Renal pelvis (tissue), 4 donors: Measurements from ENCODE around the gene MDP1. TPM values are rescaled to one million over a fixed set of nuclear protein-coding genes. Genes with fewer than 3 reads are reported as not detected.
"Not testable (repeated sequence)": the region's sequence is repeated elsewhere in the genome, so short reads cannot be mapped to it uniquely, and the experiment has no call there.

ENCODE experiments used
- DNase-seq: peaks from one replicate; pipeline ENCODE4 v3.0.0-alpha.2; 2013
- polyA plus RNA-seq, 3 donors: library from polyadenylated mRNA; unstranded; fragments of 120-200 nt; gene quantifications; one replicate each; pipeline ENCODE4 v1.2.1, GENCODE V29; 2013; ENCODE audit not compliant: insufficient read length in 3 of 3

Gene MDP1
- polyA plus RNA-seq, 3 donors, result 13.0 to 20.1 (median 15.3) TPM

DNA sequence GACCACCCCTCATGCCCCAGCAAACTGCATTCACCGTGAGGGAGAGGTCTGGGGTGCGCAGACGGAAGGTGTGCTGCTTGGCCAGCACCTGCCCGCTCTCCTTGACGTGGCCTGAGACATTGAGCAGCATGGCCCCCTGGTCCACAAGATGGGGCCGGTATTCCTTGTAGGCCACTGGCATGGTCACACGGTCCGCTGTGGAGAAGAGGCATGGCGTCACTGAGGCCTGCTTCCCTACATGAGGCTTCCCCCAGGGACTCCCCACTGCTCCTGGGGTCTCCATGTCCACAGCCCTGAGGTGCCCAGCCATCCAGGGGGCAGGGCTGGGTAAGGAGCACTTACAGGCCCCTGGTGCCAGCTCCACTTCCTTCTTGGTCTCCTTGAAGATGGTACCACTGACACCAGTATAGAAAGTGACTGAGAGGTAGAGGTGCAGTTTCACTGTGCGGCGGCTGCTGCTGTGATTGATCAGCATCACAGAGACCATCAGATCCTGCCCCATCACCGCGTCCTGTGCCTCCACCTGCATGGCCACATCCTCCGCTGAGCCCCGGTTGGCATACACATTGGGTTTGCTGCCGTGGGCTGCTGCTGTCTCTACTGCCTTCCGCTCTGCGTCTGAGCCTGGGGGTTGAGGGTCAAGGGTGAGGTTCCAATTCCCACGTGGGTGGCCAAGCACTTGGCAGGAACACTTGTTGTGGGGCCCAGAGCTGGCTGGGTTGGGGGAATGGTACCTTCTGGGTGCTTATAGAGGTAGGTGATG, 38.9 kb upstream of the MDP1 start:
- no peak for DNase-seq

DNA sequence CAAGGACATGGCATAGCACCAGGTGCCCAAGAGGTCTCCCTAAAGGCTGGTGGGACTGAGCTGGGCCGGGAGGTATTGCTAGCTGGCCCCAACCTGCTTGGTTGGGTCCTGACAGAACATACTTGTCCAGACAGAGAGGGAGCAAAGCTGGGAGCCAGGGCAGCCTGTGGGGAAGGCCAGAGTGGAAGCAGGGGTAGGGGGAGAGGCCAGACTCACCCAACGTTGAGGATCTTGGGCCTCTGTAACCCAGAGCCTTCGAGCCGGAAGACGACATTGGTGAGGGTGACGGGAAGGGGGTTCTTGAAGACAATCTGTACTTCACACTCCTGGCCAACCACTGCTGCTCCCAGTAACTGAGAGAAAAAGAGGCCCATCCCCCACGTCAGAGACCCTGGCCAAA, 38.1 kb upstream of the MDP1 start:
- DNase-seq, result no peak

DNA sequence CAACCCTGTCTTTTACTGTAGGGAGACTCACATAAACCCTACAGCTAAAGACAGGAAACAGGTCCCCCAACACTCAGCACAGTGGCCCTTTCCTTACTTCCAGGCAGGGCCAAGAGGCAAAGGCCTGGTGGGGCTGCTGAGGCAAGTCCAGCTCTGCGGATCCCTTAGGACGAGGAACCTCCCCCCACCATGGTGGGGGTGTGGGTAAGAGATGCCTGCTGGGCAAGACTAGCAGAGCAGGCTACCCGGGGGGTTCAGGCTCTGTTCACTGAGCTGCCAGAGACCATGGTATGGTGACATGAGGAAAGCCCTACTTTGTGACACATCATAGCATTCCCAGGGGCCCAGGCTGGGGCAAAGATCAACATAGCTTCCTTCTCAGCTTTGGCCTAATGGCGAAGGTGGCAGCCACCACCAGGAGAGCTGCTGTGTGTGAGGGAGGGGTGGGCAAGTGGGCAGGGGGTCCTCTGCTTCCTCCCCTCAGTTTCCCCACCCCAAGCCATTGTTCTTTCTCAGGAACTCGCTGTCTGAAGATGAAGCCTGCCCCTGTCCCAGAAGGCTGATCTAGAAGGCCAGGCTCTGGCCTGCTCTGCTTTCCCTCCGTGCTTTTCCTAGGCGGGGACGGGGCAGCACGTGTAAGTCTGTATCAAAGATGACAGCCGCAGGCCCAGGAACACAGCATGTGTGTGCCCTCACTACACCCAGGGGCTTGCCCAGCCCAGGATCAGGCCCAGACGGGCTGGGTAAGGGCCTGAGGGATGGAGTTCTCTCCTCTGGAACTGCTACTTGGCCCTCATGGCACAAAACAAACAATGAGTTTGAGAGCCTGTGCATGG, 36.6 kb upstream of the MDP1 start:
- no peak for DNase-seq

- no peak for DNase-seq
Observed at GRCh38 chr14:24251880-24252288, 36.0 kb upstream of the MDP1 start.

GRCh38 chr14:24250354-24250753, 34.5 kb upstream of the MDP1 start:
- DNase-seq, result no peak

DNA sequence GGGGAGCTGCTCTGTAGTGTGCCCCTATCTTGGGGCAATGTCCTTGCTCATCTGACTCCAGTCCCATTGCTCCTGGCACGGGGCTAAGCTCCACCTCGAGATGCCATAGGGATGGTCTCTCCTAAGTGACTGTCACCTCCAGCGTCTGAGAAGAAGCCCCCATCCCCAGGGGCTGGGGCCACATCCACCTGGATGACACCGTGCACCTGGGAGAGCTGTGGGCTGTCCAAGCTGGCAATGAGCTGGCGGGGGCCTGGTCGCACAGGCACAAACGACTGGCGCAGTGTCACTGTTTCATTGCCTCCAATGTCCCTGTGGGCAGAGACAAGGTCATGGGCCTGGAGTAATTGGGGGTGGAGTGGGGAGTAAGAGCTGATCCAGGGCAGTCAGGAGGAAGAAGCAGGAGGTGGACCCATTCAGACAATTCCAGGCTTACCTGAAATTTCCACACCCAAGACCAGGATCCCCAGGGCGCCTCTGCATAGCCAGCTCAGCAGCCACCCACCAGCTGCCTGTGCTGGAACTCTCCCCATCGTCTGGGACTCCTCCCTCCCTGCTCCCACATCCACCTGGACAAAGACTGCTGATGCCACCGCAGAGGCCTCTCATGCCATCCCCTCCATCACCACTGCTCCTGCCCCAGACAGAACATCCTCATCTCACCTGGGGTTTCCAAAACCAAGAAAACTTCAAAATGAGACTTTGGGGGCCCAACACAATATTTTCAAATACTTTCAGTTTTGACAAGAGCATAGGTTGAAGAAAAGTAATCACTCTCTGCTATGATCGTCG, 33.6 kb upstream of the MDP1 start:
- no peak for DNase-seq

- DNase-seq, result no peak
Observed at GRCh38 chr14:24247422-24247821, 31.6 kb upstream of the MDP1 start.

DNA sequence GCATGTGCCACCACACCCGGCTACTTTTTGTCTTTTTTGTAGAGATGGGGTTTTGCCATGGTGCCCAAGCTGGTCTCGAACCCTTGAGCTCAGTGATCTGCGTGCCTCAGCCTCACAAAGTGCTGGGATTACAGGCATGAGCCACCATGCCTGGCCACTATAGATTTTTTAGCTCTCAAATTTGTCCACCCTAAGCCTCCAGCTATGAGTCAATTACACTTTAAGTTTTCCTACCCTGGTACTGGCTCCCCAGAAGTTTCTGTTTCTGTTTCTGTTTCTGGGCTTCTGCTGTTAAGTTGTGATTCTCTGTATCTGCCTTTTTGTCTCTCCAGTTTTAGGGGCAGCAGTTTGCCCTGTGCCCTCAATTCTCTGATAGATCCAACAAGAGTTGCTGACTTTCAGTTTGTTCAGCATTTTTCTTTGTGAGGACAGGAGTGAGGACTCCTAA, 30.9 kb upstream of the MDP1 start:
- no peak for DNase-seq

DNA sequence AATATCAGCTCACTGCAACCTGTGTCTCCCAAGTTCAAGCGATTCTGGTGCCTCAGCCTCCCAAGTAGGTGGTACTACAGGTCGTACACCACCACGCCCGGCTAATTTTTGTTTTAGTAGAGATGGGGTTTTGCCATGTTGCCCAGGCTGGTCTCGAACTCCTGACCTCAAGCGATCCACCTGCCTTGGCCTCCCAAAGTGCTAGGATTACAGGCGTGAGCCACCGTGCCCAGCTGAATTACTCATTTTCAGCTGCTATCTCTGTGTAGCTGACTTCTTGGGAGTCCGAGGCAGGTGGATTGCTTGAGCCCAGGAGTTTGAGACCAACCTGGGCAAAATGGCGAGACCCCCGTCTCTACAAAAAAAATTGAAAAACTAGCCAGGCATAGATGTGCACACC, 29.5 kb upstream of the MDP1 start:
- DNase-seq, result not testable (repeated sequence)

GRCh38 chr14:24243336-24243836, 27.5 kb upstream of the MDP1 start:
- no peak for DNase-seq

DNA sequence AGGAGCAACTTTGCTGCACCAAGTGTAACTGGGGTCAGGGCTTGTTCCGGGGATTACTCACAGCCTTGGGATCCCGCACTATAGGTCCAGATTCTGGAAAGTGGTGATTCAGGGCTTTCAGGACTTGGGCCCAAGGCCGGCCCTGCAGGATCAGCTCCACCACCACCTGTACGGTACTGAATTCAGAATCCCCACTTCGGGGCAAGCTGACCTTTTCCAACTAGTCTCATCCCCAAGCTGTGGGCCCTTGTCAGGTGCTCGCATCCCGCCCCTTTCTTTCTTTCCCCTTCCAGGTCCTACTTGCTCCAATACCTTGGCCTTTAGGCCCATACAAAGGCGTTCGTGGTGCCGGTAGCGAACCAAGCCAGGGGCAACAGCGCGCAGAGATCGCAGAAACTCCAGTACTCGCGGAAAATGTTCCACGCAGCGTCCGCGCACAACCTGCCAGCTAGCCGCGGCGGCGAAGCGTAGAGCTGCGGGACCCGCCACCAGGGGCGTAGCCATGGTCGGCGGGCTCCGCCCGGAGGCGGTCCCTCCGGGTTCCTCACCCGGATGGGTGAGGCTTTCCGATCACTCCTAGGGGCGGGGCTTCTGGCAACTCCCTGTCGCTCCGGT, 26.1 kb upstream of the MDP1 start:
- peak; percentile 93 for DNase-seq

DNA sequence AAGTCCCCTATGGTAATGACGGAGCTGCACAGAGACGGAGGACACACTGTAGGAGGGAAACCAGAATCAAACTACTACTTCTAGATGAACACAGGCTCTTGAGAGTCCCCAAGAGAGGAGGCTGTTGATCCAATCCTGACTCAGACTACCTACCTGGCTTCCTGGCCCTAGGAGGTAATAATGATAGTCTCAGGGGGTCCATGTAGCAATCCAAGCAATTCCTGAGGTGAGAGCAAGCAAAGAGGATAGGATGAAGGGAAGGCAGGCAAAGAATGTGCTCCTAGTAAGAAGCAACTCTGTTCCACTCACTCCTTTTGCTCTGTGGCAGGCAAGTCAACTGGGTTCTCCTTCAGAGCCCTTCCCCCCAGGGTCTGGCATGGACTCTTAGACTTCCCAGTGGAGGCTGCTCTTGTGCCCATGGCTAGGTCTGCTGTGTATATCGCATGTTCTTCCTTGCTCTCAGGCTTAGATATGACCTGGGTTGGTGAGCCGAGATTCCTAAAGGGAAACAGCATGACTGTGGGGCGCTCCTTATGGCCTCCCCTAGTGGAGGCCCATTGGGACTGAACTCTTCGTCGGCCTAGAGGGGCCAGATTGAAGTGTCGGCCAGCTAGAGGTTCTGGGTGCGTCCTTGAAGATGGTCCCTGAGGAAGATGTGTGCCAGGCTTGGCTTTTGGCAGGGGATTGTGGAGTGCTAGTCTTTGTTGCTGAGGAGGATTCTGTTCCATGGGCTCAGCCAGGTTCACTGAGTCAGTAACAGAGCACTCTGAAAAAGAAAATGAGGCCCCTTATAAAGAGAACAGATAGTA, 24.4 kb upstream of the MDP1 start:
- no peak for DNase-seq

DNA sequence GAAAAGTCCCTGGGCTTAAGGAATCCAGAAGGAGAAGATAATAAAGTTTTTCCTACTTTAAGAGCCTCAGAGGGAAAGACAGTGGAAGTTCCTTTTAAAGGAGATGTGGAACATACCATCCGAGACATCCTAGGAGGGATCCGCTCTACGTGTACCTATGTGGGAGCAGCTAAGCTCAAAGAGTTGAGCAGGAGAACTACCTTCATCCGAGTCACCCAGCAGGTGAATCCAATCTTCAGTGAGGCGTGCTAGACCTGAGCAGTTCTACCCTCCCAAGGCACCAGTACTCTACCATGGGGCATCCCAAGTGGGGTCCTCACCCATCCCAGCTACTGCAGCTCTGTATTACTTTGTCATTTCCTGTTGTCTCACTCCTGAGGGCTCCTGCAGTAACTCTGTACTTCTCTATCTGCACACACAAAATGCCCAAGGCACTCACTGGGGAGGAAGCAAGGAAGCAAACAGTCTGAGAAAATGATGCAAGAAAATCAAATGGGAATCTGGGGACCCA, 22.7 kb upstream of the MDP1 start:
- no peak for DNase-seq

DNA sequence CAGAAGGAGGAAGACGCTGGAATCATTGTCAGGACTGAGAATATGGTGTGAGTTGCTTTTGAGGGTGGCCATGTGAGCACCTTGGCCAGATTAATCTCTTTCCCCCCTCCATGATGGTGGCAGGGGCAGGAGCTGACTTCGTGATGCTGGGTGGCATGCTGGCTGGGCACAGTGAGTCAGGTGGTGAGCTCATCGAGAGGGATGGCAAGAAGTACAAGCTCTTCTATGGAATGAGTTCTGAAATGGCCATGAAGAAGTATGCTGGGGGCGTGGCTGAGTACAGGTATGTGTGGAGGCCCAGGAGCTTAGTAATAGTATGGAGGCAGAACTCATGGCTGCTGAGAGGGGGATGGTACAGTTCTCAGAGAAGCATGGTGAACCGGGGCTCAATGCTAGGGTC, 22.3 kb upstream of the MDP1 start:
- DNase-seq, result no peak

- no peak for DNase-seq
Observed at GRCh38 chr14:24237463-24237955, 21.6 kb upstream of the MDP1 start.

GRCh38 chr14:24236689-24237462, 21.0 kb upstream of the MDP1 start:
- DNase-seq, result no peak

DNA sequence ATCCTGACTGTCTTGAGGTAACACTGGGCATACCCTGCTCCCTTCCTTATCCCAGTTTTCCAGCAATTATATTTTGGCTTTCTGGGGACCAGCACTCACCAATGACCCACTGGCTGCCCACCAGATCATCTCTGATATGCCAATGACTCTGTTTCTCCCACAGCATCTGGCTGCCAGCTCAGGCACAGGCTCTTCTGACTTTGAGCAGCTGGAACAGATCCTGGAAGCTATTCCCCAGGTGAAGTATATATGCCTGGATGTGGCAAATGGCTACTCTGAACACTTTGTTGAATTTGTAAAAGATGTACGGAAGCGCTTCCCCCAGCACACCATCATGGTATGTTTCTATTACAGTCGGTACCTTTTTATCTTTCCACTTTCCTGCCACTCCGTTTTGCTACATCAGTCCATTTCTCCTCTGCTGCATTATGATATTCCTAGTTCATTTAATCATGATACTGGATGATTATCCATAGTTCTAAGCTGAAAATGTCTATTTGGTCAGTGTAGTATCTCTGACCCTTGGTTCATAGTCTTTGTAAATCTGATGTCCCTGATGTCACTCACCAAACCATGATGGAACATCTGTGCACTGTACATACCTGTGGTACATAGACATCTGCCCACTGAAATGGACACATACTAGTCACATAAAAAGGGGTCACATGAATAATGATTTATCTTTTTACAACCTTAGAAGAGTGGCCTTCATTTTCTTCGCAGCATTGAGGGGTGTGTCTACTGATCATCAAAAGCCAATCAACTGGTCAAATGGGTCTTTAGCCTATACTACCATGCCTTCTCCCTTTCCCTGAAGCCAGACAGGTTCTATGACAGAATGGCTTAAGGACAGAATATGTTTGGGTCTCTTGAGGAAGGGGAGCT, 20.2 kb upstream of the MDP1 start:
- DNase-seq, result no peak
